Stomach (tissue), 9 donors: ENCODE measurements around the gene SLC8A2. TPM values are rescaled to one million over a fixed set of nuclear protein-coding genes. Genes with fewer than 3 reads are reported as not detected.

Source experiments
- DNase-seq, 2 donors: peaks; one replicate each; pipeline versions ENCODE4 v3.0.0 to v3.0.0-alpha.2; 2013 to 2019
- H3K27ac ChIP-seq, 5 donors: fragments of 200-600 bp in 4 of 5; sonication (generic) in 4 of 5; one replicate each; pipeline ENCODE4 v1.5.1; 2013 to 2019; ENCODE audit warnings: mild to moderate bottlenecking in 1 of 5, moderate library complexity in 1 of 5
- H3K27me3 ChIP-seq, 3 donors: fragments of 200-600 bp; sonication (generic); one replicate each; pipeline ENCODE4 v1.5.1; 2017 to 2019; ENCODE audit warnings: mixed run types in 1 of 3
- H3K36me3 ChIP-seq, 4 donors: fragments of 200-600 bp; sonication (generic); 1 replicate in 3 of 4; 2 replicates in 1 of 4; pipeline ENCODE4 v1.5.1; 2016 to 2019
- H3K4me1 ChIP-seq, 4 donors: fragments of 200-600 bp; sonication (generic); one replicate each; pipeline ENCODE4 v1.5.1; 2016 to 2019
- H3K4me3 ChIP-seq, 4 donors: fragments of 200-600 bp; sonication (generic) in 3 of 4; one replicate each; pipeline ENCODE4 v1.5.1; 2016 to 2019; ENCODE audit warnings: mild to moderate bottlenecking in 1 of 4
- H3K9me3 ChIP-seq, 4 donors: fragments of 200-600 bp; sonication (generic); one replicate each; pipeline ENCODE4 v1.5.1; 2016 to 2019
- CTCF ChIP-seq, 7 experiments: fragments of 450-650 bp in 4 of 7; fragments of 200-600 bp in 3 of 7; sonication (generic) in 3 of 7; IDR thresholded peaks; one replicate each; pipeline ENCODE4 v1.5.1; 2016 to 2019; ENCODE audit warnings: antibody characterized with exemption in 7 of 7, control low read depth in 2 of 7, mild to moderate bottlenecking in 1 of 7
- EP300 ChIP-seq: sonication (generic); formaldehyde crosslinking; IDR thresholded peaks from one replicate; pipeline ENCODE4 v1.6.1; 2017; ENCODE audit warnings: antibody characterized with exemption
- POLR2A ChIP-seq, 4 donors: fragments of 450-650 bp; IDR thresholded peaks; one replicate each; pipeline ENCODE4 v1.6.1; 2016; ENCODE audit warnings: antibody characterized with exemption in 4 of 4, control low read depth in 2 of 4, mild to moderate bottlenecking in 1 of 4, moderate library complexity in 1 of 4
- POLR2AphosphoS5 ChIP-seq, 3 donors: sonication (generic); formaldehyde crosslinking; IDR thresholded peaks; one replicate each; pipeline ENCODE4 v1.6.1; 2016; ENCODE audit warnings: antibody characterized with exemption in 3 of 3
- WGBS, 5 donors: extraction: QIAGEN DNeasy Blood & Tissue Kit in 3 of 5; methylation state at CpG; one replicate each; pipeline versions ENCODE4 v1.1.5 to v1.1.7; 2013 to 2018; 5-methylcytosine and 5-hydroxymethylcytosine counted together
- intact Hi-C: fragments of 100-400 bp; cut with DNase I; formaldehyde crosslinking; loops from one replicate; pipeline ENCODE4 v1.15.1; 2023; ENCODE audit warnings: low total_unique reads
- polyA plus RNA-seq, 3 donors: library from polyadenylated mRNA; stranded (reverse); fragments of 200-250 nt; gene quantifications; one replicate each; pipeline ENCODE4 v1.2.3, GENCODE V29; 2013
- total RNA-seq, 5 donors: library from RNA; depleted of rRNA; stranded (reverse); fragments of >200 nt; gene quantifications; one replicate each; pipeline versions ENCODE4 v1.1.0 to v1.2.3, GENCODE V29; 2014 to 2016
- donor health status: healthy with polysubstance abuse.
- donor health status: Bipolar disorder and iron deficiency.
- donor health status: healthy.

SLC8A2 gene
- total and polyA plus RNA-seq, 8 donors: 0.12 to 17.9 (median 2.0) TPM

GRCh38 chr19:47467914-47468313, 3.8 kb downstream of the SLC8A2 start:
- H3K4me3 ChIP-seq: no peak overlapping the region
- H3K9me3 ChIP-seq: no peaks in the 10 kb centered on the region
- H3K4me1 ChIP-seq: peaks cover 0 to 36% (median 21%) of the 10 kb centered on the region in 4 donors
- TF ChIP-seq POLR2AphosphoS5 (IDR thresholded peaks at IDR 0.05): no peak
- TF ChIP-seq EP300: no peak
- TF ChIP-seq POLR2A (IDR thresholded peaks at IDR 0.05): no peak
- TF ChIP-seq CTCF (IDR thresholded peaks at IDR 0.05): no peak
- intact Hi-C loops: no loop called here
- H3K36me3 ChIP-seq: no peaks in the 10 kb centered on the region
- WGBS, 5 donors: 41 to 52% (median 47%) methylated on average over 9 of the region's 9 CpGs
- no peak overlapping the region for H3K27ac ChIP-seq
- DNase-seq: no peak
- peaks cover 0 to 83% (median 56%) of the 10 kb centered on the region in 3 donors for H3K27me3 ChIP-seq

GRCh38 chr19:47465957-47466356, 5.7 kb downstream of the SLC8A2 start:
- peaks cover 0 to 18% (median 9%) of the 10 kb centered on the region in 4 donors for H3K4me1 ChIP-seq
- H3K9me3 ChIP-seq: no peaks in the 10 kb centered on the region
- H3K36me3 ChIP-seq: no peaks in the 10 kb centered on the region
- DNase-seq: no peak
- no peak overlapping the region for H3K27ac ChIP-seq
- no peak overlapping the region for H3K4me3 ChIP-seq
- H3K27me3 ChIP-seq: peaks cover 0 to 82% (median 37%) of the 10 kb centered on the region in 3 donors
- TF ChIP-seq POLR2A (IDR thresholded peaks at IDR 0.05): no peak
- TF ChIP-seq CTCF (IDR thresholded peaks at IDR 0.05): no peak
- TF ChIP-seq POLR2AphosphoS5 (IDR thresholded peaks at IDR 0.05): no peak
- TF ChIP-seq EP300: no peak
- whole genome bisulfite sequencing, 5 donors: 84 to 93% (median 90%) methylated on average over 17 to 27 of the region's 27 CpGs
- intact Hi-C loops: no loop called here

GRCh38 chr19:47464675-47465419, 6.8 kb downstream of the SLC8A2 start:
- no peak for TF ChIP-seq EP300
- TF ChIP-seq POLR2AphosphoS5 (IDR thresholded peaks at IDR 0.05): no peak
- no peak for TF ChIP-seq CTCF (IDR thresholded peaks at IDR 0.05)
- no peak for TF ChIP-seq POLR2A (IDR thresholded peaks at IDR 0.05)
- peaks cover 0 to 82% (median 33%) of the 10 kb centered on the region in 3 donors for H3K27me3 ChIP-seq
- WGBS, 5 donors: 67 to 69% (median 69%) methylated on average over 10 of the region's 10 CpGs

GRCh38 chr19:47461876-47462275, 9.8 kb downstream of the SLC8A2 start:
- Histone ChIP-seq H3K4me3 (no peak overlapping the region), H3K4me1 (peaks cover 0 to 9% (median 6%) of the 10 kb centered on the region in 4 donors), H3K27me3 (peaks cover 0 to 83% (median 41%) of the 10 kb centered on the region in 3 donors), H3K27ac (no peak overlapping the region), H3K9me3 (peaks cover 0 to 4% (median 0%) of the 10 kb centered on the region in 4 donors), H3K36me3 (peaks cover 0 to 1% (median 0%) of the 10 kb centered on the region in 4 donors)
- no peak for DNase-seq
- intact Hi-C loops: no loop called here
- TF ChIP-seq POLR2AphosphoS5 (IDR thresholded peaks at IDR 0.05) (no peak), EP300 (no peak), CTCF (IDR thresholded peaks at IDR 0.05) (no peak), POLR2A (IDR thresholded peaks at IDR 0.05) (no peak)
- 78 to 88% (median 83%) methylated on average over 5 of the region's 5 CpGs for WGBS, 5 donors

More at GRCh38 chr19:47464675-47465419, 6.8 kb downstream of the SLC8A2 start:
- Histone ChIP-seq H3K4me3 (no peak overlapping the region), H3K4me1 (peaks cover 0 to 10% (median 3%) of the 10 kb centered on the region in 4 donors), H3K27ac (no peak overlapping the region), H3K36me3 (no peaks in the 10 kb centered on the region), H3K9me3 (no peaks in the 10 kb centered on the region)
- intact Hi-C loops: no loop called here
- no peak for DNase-seq
